Smooth muscle cell (in vitro differentiated cells): ENCODE data around the gene PIGW. TPM values are rescaled to one million over a fixed set of nuclear protein-coding genes. Genes with fewer than 3 reads are reported as not detected.

Experiments
- DNase-seq: peaks from one replicate; lab custom pipeline; 2025; ENCODE audit not compliant: unreplicated experiment; lab: John Stamatoyannopoulos, UW
- H2AFZ ChIP-seq: fragments of 200-600 bp; sonication (generic); 2 replicates; pipeline ENCODE4 v1.6.0; 2016; ENCODE audit warnings: antibody characterized with exemption, low read depth, mild to moderate bottlenecking
- H3F3A ChIP-seq: fragments of 200-600 bp; sonication (generic); 2 replicates; pipeline ENCODE4 v1.6.0; 2017; ENCODE audit warnings: antibody characterized with exemption, low read depth
- H3K27ac ChIP-seq: fragments of 200-600 bp; sonication (generic); 2 replicates; pipeline ENCODE4 v1.5.1; 2016; ENCODE audit warnings: low read depth, mild to moderate bottlenecking
- H3K27me3 ChIP-seq: fragments of 200-600 bp; sonication (generic); 2 replicates; pipeline ENCODE4 v1.6.1; 2016; ENCODE audit warnings: low read depth, mild to moderate bottlenecking
- H3K36me3 ChIP-seq: fragments of 200-600 bp; sonication (generic); 2 replicates; pipeline ENCODE4 v1.5.1; 2016; ENCODE audit warnings: low read depth
- H3K4me1 ChIP-seq: fragments of 200-600 bp; sonication (generic); 2 replicates; pipeline ENCODE4 v1.5.1; 2016; ENCODE audit warnings: low read depth
- H3K4me2 ChIP-seq: fragments of 200-600 bp; sonication (generic); 2 replicates; pipeline ENCODE4 v1.6.0; 2016; ENCODE audit warnings: mild to moderate bottlenecking
- H3K4me3 ChIP-seq: fragments of 200-600 bp; sonication (generic); 2 replicates; pipeline ENCODE4 v1.5.1; 2016; ENCODE audit warnings: mild to moderate bottlenecking
- H3K79me2 ChIP-seq: fragments of 200-600 bp; sonication (generic); 2 replicates; pipeline ENCODE4 v1.6.0; 2016; ENCODE audit warnings: low read depth, mild to moderate bottlenecking
- H3K9ac ChIP-seq: fragments of 200-600 bp; sonication (generic); 2 replicates; pipeline ENCODE4 v1.6.0; 2016; ENCODE audit warnings: low read depth
- H3K9me3 ChIP-seq: fragments of 200-600 bp; sonication (generic); replicated peaks from 2 replicates; pipeline ENCODE4 v1.5.1; 2016; ENCODE audit warnings: low read depth
- H4K20me1 ChIP-seq: fragments of 200-600 bp; sonication (generic); 2 replicates; pipeline ENCODE4 v1.6.0; 2016; ENCODE audit warnings: low read depth
- CTCF ChIP-seq: fragments of 200-600 bp; sonication (generic); IDR thresholded peaks from 2 replicates; pipeline ENCODE4 v1.5.1; 2017; ENCODE audit warnings: borderline replicate concordance, mild to moderate bottlenecking, antibody characterized with exemption; ENCODE audit not compliant: insufficient read depth, poor library complexity, severe bottlenecking
- WGBS: methylation state at CpG from one replicate; pipeline ENCODE4 v1.1.7; 2016; ENCODE audit warnings: low lambda C conversion rate; 5-methylcytosine and 5-hydroxymethylcytosine counted together
- polyA plus RNA-seq: library from polyadenylated mRNA; unstranded; fragments of >200 nt; fragmentation: Nextera tagmentation; extraction: Ambion mirVana; gene quantifications from 2 replicates; pipeline ENCODE4 v1.2.1, GENCODE V29; 2016
- total RNA-seq: library from RNA; depleted of rRNA; stranded (reverse); fragments of >200 nt; gene quantifications from 2 replicates; pipeline ENCODE4 v1.2.3, GENCODE V29; 2014

Gene PIGW
- total and polyA plus RNA-seq, 2 experiments from 2014 or later, result 2.3 to 4.5 TPM

- H2AFZ ChIP-seq, result peak within 1 kb of the TSS; percentile 95
- H3K27ac ChIP-seq, result no peak within 1 kb of the TSS
- H3K36me3 ChIP-seq, result no peaks in the 10 kb centered on the region
- peaks cover 45% of the 10 kb centered on the region for H3K79me2 ChIP-seq
- peaks cover 12% of the 10 kb centered on the region for H3K4me1 ChIP-seq
- H3F3A ChIP-seq, result peaks cover 3% of the 10 kb centered on the region
- peaks cover 13% of the 10 kb centered on the region for H3K27me3 ChIP-seq
- peak within 1 kb of the TSS; percentile 98 for H3K4me2 ChIP-seq
- peaks cover 27% of the 10 kb centered on the region for H4K20me1 ChIP-seq
- peak within 1 kb of the TSS; percentile 62 for H3K9ac ChIP-seq
- TF ChIP-seq CTCF, result no peak
- peak within 1 kb of the TSS; percentile 70 for H3K4me3 ChIP-seq
- H3K9me3 ChIP-seq, result no peaks in the 10 kb centered on the region
- WGBS, result 2% methylated on average over 57 of the region's 73 CpGs
- DNase-seq, result peak; percentile 59
Observed at GRCh38 chr17:36486204-36487194, 48.3 kb upstream of the PIGW start, which contains the start of gene ZNHIT3. ZNHIT3 (plus strand) TSS chr17:36486681; CDS start chr17:36486700, 19 bp downstream.

GRCh38 chr17:36493956-36494355 lies 40.8 kb upstream of the PIGW start:
- Histone ChIP-seq H3K27me3 (no peaks in the 10 kb centered on the region), H3K27ac (no peak overlapping the region), H3F3A (no peaks in the 10 kb centered on the region), H3K36me3 (peaks cover 6% of the 10 kb centered on the region), H4K20me1 (peaks cover 32% of the 10 kb centered on the region), H3K4me2 (no peak overlapping the region), H3K9me3 (no peaks in the 10 kb centered on the region), H2AFZ (no peak overlapping the region), H3K9ac (no peak overlapping the region), H3K4me1 (no peaks in the 10 kb centered on the region), H3K79me2 (peaks cover 24% of the 10 kb centered on the region), H3K4me3 (no peak overlapping the region)
- DNase-seq, result no peak
- 96% methylated on average over 1 of the region's 1 CpG for WGBS
- no peak for TF ChIP-seq CTCF

GRCh38 chr17:36494674-36495073 lies 40.1 kb upstream of the PIGW start:
- H3K4me1 ChIP-seq, result no peaks in the 10 kb centered on the region
- H3K9me3 ChIP-seq, result no peaks in the 10 kb centered on the region
- H3K79me2 ChIP-seq, result peaks cover 17% of the 10 kb centered on the region
- H3F3A ChIP-seq, result no peaks in the 10 kb centered on the region
- H3K4me3 ChIP-seq, result no peak overlapping the region
- no peak overlapping the region for H3K4me2 ChIP-seq
- peaks cover 29% of the 10 kb centered on the region for H4K20me1 ChIP-seq
- 93% methylated on average over 5 of the region's 5 CpGs for WGBS
- DNase-seq, result no peak
- no peak overlapping the region for H3K27ac ChIP-seq
- H3K36me3 ChIP-seq, result peaks cover 6% of the 10 kb centered on the region
- no peak overlapping the region for H3K9ac ChIP-seq
- no peak for TF ChIP-seq CTCF
- no peak overlapping the region for H2AFZ ChIP-seq
- H3K27me3 ChIP-seq, result no peaks in the 10 kb centered on the region
